HG03521 (cell line): Measurements from ENCODE around the gene PPFIA4.
"Not testable (repeated sequence)": the region's sequence is repeated elsewhere in the genome, so short reads cannot be mapped to it uniquely, and the experiment has no call there.

ENCODE experiments used
- ATAC-seq: cut with Tn5 transposase; IDR thresholded peaks from one replicate; pipeline ENCODE4 v1.9.1; 2021; ENCODE audit warnings: mild to moderate bottlenecking, moderate library complexity; ENCODE audit not compliant: unreplicated experiment

Gene PPFIA4

GRCh38 chr1:203026031-203026665, at the start of gene PPFIA4:
Gene PPFIA4, plus strand, starts transcription at chr1:203026491. Its CDS starts 12,518 bp downstream, at chr1:203039009.
- ATAC-seq: peak; percentile 66

DNA sequence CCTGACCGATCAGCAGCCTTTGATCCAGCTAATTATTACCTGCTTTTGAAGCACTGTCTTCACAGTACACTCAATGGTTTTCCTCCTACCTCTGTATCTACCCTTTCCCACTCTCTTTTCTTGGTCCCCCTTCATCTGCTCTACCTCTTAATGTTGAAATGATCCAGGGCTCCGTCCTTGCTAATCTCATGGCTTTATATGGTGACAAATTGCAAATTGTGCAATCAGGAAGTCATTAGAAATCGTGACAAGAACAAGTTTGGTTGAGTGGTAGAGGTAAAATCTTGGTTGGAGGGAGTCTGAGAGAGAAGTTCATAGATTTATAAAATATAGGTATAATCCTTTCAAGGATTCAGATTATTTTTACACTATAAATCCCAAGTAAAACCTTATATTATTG, 49.7 kb upstream of the PPFIA4 start:
- no peak for ATAC-seq

GRCh38 chr1:202979459-202979858, 46.8 kb upstream of the PPFIA4 start:
- ATAC-seq: no peak

DNA sequence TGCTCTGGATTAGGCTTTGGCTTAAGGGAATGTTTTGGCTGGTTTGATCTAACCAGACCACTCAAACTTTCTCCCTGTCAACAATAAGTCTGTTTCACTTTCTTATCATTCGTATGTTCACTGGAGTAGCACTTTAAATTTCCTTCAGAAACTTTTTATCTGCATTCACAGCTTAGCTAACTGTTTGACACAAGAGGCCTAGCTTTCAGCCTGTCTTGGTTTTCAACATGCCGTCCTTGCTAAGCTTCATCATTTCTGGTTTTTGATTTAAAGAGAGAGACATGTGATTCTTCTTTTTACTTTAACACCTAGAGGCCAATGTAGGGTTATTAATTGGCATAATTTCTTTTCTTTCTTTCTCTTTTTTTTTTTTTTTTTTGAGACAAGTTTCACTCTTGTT, 44.4 kb upstream of the PPFIA4 start:
- no peak for ATAC-seq

DNA sequence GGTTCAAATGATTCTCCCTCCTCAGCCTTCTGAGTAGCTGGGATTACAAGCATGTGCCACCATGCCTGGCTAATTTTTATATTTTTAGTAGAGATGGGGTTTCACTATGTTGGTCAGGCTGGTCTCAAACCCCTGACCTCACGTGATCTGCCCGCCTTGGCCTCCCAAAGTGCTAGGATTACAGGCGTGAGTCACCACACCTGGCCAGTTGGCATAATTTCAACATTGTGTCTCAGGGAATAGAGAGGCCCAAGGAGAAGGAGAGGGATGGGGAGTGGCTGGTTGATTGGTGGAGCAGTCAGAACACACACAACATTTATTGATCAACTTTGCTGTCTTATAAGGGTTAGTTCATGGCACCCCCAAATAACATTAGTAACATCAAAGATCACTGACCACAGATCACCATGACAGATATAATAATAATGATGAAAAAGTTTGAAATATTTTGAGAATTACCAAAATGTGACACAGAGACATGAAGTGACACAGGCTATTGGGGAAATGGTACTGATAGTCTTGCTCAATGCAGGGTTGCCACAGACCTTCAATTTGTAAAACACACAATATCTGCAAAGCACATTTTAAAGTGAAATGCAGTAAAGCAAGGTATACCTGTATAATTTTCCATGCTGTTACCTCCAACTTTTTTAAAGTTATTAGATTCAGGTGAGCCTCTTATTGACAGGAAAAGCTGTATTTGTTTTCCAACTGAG, 43.4 kb upstream of the PPFIA4 start:
- ATAC-seq: no peak

DNA sequence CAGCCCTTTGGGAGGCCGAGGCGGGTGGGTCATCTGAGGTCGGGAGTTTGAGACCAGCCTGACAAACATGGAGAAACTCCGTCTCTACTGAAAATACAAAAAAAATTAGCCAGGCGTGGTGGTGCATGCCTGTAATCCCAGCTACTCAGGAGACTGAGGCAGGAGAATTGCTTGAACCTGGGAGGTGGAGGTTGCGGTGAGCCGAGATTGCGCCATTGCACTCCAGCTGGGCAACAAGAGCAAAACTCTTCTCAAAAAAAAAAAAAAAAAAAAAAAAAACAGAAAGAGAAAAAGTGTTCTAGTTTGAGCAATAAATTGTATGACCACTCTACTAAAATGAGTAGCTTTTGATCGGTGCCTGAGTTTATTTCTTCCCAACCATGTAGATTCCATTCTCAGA, 40.2 kb upstream of the PPFIA4 start:
- ATAC-seq: not testable (repeated sequence)

- ATAC-seq: no peak
Measured at GRCh38 chr1:202987255-202987654, 39.0 kb upstream of the PPFIA4 start.

DNA sequence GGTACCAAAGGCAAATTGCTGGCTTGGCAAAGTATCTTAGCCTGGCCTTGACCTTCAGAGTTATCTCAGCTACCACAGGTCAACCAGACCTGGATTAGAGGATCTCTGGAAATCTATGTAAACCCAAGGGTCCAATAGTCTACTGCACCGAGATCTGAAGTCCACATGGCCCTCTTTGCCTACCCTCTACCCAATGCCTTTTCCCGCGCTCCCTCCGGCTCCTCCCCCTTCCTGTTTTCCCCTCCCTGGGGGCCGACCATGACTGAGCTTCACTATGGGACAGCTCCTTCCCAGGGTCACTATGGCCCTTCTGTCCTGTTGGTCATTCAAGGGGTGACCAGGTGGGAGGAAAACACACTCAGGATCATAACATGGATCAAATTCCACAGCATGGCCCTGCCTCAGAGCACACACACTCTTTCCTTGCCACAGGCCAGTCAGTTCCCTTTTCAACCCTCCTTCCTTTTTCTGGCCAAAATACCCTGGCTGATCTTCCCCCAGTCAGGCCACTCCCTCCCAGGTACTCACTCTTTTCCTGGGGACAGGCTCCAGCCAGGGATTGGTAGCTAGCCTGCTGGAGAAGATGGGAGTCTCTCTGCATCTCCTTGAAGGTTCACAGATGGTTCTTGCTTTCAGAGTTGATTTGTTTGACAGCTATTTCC, 38.2 kb upstream of the PPFIA4 start:
- ATAC-seq: no peak

GRCh38 chr1:202989879-202990278, 36.4 kb upstream of the PPFIA4 start:
- ATAC-seq: no peak

- no peak for ATAC-seq
Measured at GRCh38 chr1:202991112-202991511, 35.2 kb upstream of the PPFIA4 start.

DNA sequence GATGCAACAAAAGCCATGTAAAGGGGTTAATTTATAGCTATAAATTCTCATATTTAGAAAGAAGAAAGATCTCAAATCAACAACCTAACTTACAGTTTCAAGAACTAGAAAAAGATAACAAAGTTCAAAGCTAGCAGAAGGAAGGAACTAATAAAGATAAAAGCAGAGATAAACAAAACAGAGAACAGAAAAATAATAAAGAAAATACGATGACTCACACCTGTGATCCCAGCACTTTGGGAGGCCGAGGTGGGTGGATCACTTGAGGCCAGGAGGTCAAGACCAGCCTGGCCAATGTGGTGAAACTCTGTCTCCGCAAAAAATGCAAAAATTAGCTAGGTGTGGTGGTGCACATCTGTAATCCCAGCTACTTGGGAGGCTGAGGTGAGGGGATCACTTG, 31.5 kb upstream of the PPFIA4 start:
- no peak for ATAC-seq

DNA sequence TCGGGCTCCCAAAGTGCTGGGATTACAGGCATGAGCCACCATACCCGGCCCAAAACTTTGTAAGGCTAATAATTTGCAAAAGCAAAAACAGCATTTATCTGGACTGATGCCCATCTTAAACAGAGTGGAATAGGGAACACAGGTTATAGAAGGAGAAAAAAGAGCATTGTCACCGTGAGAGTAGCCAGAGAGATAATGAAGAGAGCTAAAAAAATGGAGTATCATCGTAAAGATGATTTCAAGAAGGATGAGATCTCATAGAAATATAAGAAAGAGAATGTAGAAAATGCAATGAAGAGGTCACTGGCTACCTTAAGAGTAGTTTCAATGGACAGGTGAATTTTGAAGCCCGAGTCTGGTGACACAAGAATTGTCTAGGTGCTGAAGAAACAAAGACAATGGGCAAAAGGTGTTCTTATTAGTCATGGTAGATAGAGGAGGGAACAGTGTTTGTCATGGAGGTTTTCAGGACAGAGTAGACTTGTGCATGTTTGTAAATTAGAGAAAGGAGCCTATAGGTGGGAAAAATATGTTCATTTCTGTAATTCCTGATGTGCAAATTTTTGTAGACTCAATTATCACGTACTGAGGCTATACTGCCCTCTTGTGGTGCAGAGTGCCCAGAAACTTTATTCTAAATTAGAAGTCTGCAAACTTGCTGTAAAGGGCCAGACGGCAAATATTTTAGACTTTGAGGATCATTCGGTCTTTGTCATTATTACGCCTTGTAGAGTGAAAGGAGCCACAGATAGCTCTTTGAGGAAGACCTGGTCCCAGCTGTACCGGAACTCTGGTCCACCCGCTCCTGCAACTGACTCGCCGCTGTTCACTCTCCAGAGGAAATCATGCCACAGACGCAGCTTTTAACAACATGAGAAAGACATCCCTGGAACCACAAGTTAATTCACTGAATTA, 27.2 kb upstream of the PPFIA4 start:
- ATAC-seq: no peak

DNA sequence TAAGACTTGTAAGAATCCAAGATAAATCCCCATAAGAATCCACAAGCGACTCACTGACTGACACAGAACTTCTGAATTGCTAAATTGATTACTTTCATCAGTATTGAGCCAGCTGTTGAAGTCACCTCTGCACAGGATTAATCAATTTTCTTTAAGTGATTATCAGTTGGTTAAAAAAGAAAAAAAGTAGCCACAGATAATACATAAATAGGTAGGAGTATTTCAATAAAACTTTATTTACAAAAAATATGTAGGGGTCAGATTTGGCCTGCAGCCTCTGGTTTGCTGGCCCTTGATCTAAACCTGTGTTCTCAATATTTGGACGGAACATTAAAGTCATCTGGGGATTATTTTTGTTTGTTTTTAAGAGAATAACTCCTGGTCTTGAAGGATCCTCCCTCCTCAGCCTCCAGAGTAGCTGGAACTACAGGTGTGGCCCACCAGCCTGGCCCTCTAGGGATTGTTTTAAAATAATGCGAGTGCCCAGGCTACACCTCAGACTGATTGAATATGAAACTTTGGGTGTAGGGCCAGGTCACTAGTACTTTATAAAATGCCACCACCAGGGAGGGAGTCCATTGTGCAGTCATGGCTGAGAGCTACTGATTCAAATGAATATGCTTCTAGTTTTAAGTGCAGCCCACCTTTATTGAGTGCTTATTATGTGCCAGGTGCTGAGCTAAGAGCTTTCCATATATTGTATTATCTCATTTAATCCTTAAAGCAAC, 25.9 kb upstream of the PPFIA4 start:
- ATAC-seq: no peak

GRCh38 chr1:203001986-203002385, 24.3 kb upstream of the PPFIA4 start:
- ATAC-seq: no peak

DNA sequence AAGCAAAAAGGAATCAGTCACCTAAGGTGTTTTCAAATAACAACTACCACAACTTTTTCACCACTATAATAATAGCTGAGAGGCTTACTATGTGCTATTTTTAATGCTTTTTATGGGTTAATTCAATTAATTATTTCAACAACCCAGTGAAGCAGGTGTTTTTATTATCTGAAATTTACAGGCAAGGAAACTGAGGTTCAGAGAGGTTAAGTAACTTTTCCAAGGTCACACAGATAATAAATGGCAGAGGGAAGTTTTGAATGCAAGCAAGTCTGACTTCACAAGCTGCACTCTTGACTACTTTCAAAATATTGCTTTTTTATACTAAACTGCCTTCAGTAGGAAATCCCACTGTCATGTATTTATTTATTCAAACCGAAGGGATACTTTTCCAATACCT, 23.3 kb upstream of the PPFIA4 start:
- no peak for ATAC-seq

- ATAC-seq: not testable (repeated sequence)
Measured at GRCh38 chr1:203005395-203006142, 20.7 kb upstream of the PPFIA4 start.

GRCh38 chr1:203006948-203007871, 19.1 kb upstream of the PPFIA4 start, which contains the start of gene TMEM183A:
Gene TMEM183A, plus strand, starts transcription at chr1:203007374. Its CDS starts 92 bp downstream, at chr1:203007466.
- ATAC-seq: peak; percentile 92

DNA sequence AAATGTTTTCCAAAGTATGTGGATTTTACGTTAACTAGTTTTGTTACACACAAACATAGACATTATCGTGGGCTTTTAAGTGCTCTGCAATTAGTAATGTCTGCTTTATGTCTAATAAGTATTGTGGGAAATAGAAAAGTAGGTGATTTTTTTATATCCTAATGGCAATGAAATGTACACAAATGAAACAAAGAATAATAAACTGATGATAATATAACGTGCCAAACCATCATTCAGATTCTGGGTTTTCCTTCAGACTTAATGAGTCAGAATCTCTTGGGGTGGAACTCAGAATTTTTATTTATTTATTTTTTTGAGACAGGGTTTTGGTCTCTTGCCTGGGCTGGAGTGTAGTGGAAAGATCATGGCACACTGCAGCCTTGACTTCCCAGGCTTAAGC, 17.1 kb upstream of the PPFIA4 start:
- ATAC-seq: no peak

DNA sequence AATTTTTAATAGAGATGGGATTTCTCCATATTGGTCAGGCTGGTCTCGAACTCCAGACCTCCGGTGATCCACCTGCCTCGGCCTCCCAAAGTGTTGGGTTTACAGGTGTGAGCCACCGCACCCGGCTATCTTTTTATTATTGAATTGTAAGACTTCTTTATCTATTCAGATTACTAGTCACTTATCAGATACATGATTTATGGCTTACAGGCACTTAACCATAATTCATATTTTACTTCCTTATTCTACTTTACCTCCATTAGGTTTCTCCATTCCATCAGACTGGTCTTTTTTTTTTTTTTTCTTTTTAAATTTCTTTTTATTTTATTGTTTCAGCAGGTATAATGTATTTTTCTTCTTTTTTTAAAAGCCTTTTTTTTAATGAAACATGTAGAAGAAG, 14.7 kb upstream of the PPFIA4 start:
- no peak for ATAC-seq
